ENCODE measurements around the gene RNFT1. TPM values are rescaled to one million over a fixed set of nuclear protein-coding genes. Genes with fewer than 3 reads are reported as not detected.
"Not testable (repeated sequence)": the region's sequence is repeated elsewhere in the genome, so short reads cannot be mapped to it uniquely, and the experiment has no call there.

Gene RNFT1
- total RNA-seq, 4 donors from 2014 or later = 15.7 to 37.7 (median 29.1) TPM

DNA sequence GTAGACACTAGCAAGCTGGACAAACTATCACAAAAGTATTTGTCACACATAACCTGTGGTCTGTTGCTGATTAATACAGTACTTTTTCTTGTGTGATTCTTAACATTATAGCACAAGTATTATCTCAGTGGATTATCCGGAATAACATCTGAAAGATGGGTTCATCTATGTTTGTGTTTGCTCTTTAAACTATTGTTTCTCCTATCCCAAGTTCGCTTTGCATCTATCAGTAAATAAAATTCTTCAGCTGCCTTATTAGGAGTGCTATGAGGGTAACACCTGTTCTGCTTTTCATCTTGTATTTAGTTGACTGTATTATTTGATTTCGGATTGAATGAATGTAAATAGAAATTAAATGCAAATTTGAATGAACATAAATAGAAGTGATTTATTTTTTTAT, 14.5 kb downstream of the RNFT1 start:
- H3K4me1 ChIP-seq = no peaks in the 10 kb centered on the region
- H3K27me3 ChIP-seq = no peaks in the 10 kb centered on the region
- no peaks in the 10 kb centered on the region for H3K9me3 ChIP-seq
- H3K27ac ChIP-seq = no peak overlapping the region
- peaks cover 0 to 43% (median 0%) of the 10 kb centered on the region in 3 donors for H3K36me3 ChIP-seq
- H3K4me3 ChIP-seq = no peak overlapping the region
- TF ChIP-seq POLR2A (IDR thresholded peaks at IDR 0.05) = no peak
- no peak for TF ChIP-seq CTCF (IDR thresholded peaks at IDR 0.05)
- no peak for DNase-seq

- H3K27me3 ChIP-seq, DNase-seq, H3K4me3 ChIP-seq, H3K9me3 ChIP-seq, H3K27ac ChIP-seq, H3K4me1 ChIP-seq: not testable (repeated sequence)
- peaks cover 0 to 57% (median 0%) of the 10 kb centered on the region in 3 donors for H3K36me3 ChIP-seq
These were observed 17.2 kb downstream of the RNFT1 start for GRCh38 chr17:59947310-59947709.

- H3K4me3 ChIP-seq, DNase-seq, H3K27me3 ChIP-seq, H3K27ac ChIP-seq, H3K9me3 ChIP-seq, H3K4me1 ChIP-seq: not testable (repeated sequence)
- peaks cover 0 to 65% (median 0%) of the 10 kb centered on the region in 3 donors for H3K36me3 ChIP-seq
These were observed 18.1 kb downstream of the RNFT1 start for GRCh38 chr17:59946433-59946832.

DNA sequence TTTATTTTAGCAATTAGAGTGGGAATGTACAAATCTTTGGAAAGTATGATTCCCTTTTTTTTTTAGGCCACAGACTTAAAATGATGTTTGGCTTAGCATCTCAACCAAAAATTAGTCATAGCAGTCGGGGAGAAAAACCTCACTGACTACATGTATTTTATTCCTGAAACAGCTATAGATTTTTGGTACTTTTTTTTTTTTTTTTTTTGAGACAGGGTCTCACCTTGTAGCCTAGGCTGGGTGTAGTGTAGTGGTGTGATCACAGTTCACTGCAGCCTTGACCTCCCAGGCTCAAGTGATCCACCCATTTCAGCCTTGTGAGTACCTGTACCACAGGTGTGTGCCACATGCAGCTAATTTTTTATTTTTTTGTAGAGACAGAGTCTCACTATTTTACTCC, 23.4 kb downstream of the RNFT1 start:
- H3K27ac ChIP-seq = no peak overlapping the region
- H3K9me3 ChIP-seq = no peaks in the 10 kb centered on the region
- TF ChIP-seq CTCF (IDR thresholded peaks at IDR 0.05) = no peak
- no peak for TF ChIP-seq POLR2A (IDR thresholded peaks at IDR 0.05)
- peaks cover 0 to 71% (median 0%) of the 10 kb centered on the region in 3 donors for H3K36me3 ChIP-seq
- no peak overlapping the region for H3K4me3 ChIP-seq
- no peaks in the 10 kb centered on the region for H3K4me1 ChIP-seq
- no peak for DNase-seq
- H3K27me3 ChIP-seq = no peaks in the 10 kb centered on the region

- peaks cover 0 to 71% (median 0%) of the 10 kb centered on the region in 3 donors for H3K36me3 ChIP-seq
- H3K4me3 ChIP-seq = not testable (repeated sequence)
These were observed 23.8 kb downstream of the RNFT1 start for GRCh38 chr17:59940697-59941096.

GRCh38 chr17:59933317-59933716, 31.2 kb downstream of the RNFT1 start:
- peaks cover 0 to 97% (median 0%) of the 10 kb centered on the region in 3 donors for H3K36me3 ChIP-seq
- H3K27ac ChIP-seq, DNase-seq, H3K4me1 ChIP-seq, H3K27me3 ChIP-seq, H3K9me3 ChIP-seq, H3K4me3 ChIP-seq: not testable (repeated sequence)

More at GRCh38 chr17:59940697-59941096, 23.8 kb downstream of the RNFT1 start:
- not testable (repeated sequence) for DNase-seq, H3K27ac ChIP-seq, H3K9me3 ChIP-seq, H3K27me3 ChIP-seq, H3K4me1 ChIP-seq

DNA sequence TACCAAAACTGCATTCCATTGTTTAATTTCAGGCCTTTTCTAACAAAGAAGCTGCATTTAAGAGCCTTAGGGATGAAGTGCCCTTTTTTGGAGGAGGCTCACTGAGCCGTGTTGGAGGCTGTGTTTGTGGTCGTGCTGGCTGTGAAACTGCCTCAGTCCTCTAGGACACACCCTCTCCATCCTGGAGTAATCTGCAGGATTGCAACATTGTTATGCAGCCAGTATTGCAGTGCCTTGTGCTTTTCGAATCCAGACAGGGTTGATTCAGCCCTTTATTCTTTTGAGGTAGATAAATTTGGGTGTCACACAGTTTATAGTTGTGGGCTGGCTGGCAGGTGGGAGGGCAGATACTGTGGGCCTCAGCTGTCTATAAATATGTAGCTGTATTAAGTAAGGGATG, 33.8 kb downstream of the RNFT1 start:
- H3K4me3 ChIP-seq, H3K9me3 ChIP-seq, H3K27me3 ChIP-seq, H3K4me1 ChIP-seq, H3K27ac ChIP-seq, DNase-seq: not testable (repeated sequence)
- peaks cover 0 to 97% (median 0%) of the 10 kb centered on the region in 3 donors for H3K36me3 ChIP-seq

DNA sequence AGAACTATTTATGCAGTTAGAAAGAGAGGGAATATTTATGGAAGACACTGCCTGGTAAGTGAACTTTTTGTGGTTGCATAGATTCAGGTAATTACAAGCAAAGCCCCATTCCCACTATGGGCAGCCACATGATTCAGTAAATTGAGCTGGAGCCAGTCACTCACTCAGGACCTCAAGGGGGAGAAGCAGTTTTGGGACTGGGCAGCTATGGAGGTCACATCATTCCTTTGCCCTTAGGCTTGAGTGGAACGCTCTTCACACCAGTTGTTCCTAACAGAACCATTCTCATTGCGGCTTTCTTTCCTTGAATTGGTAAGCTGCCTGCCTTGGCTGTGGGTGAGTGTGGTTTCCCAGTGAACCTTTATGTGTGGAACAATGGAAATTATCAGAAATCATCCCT, 34.4 kb downstream of the RNFT1 start:
- H3K4me1 ChIP-seq, H3K9me3 ChIP-seq, H3K4me3 ChIP-seq, H3K27ac ChIP-seq, H3K27me3 ChIP-seq, DNase-seq: not testable (repeated sequence)
- H3K36me3 ChIP-seq = peaks cover 0 to 96% (median 0%) of the 10 kb centered on the region in 3 donors

GRCh38 chr17:59920637-59921036, 43.9 kb downstream of the RNFT1 start:
- not testable (repeated sequence) for H3K27me3 ChIP-seq, H3K27ac ChIP-seq, H3K4me1 ChIP-seq, DNase-seq, H3K9me3 ChIP-seq, H3K4me3 ChIP-seq
- peaks cover 0 to 91% (median 0%) of the 10 kb centered on the region in 3 donors for H3K36me3 ChIP-seq
